GM19328 (cell line): ENCODE data around the gene ESD.

Source experiments
- ATAC-seq: cut with Tn5 transposase; IDR thresholded peaks from one replicate; pipeline ENCODE4 v1.9.1; 2021; ENCODE audit warnings: mild to moderate bottlenecking, moderate library complexity; ENCODE audit not compliant: unreplicated experiment

ESD gene

GRCh38 chr13:46748300-46748699 is 48.7 kb downstream of the ESD start:
- ATAC-seq = no peak

- ATAC-seq = no peak
Measured at GRCh38 chr13:46747031-46747820, 49.7 kb downstream of the ESD start.

GRCh38 chr13:46745706-46746105 is 51.3 kb downstream of the ESD start:
- no peak for ATAC-seq

GRCh38 chr13:46745062-46745461 is 51.9 kb downstream of the ESD start:
- ATAC-seq = no peak

- no peak for ATAC-seq
Measured at GRCh38 chr13:46743191-46743590, 53.8 kb downstream of the ESD start.

GRCh38 chr13:46739447-46740098 is 57.4 kb downstream of the ESD start:
- no peak for ATAC-seq

- ATAC-seq = no peak
Measured at GRCh38 chr13:46738766-46739165, 58.2 kb downstream of the ESD start.

GRCh38 chr13:46738055-46738454 is 58.9 kb downstream of the ESD start:
- ATAC-seq = no peak

GRCh38 chr13:46736541-46737310 is 60.2 kb downstream of the ESD start:
- ATAC-seq = no peak

- ATAC-seq = no peak
Measured at GRCh38 chr13:46735425-46735824, 61.5 kb downstream of the ESD start.

GRCh38 chr13:46731535-46731934 is 65.4 kb downstream of the ESD start:
- ATAC-seq = no peak

GRCh38 chr13:46728777-46729176 is 68.2 kb downstream of the ESD start:
- ATAC-seq = no peak

GRCh38 chr13:46726347-46726746 is 70.6 kb downstream of the ESD start:
- no peak for ATAC-seq
